NCI-H226 (cell line): ENCODE results near the gene LRMDA.

Source experiments
- DNase-seq: peaks from one replicate; pipeline ENCODE4 v3.0.0-alpha.2; 2015

The LRMDA gene

DNA sequence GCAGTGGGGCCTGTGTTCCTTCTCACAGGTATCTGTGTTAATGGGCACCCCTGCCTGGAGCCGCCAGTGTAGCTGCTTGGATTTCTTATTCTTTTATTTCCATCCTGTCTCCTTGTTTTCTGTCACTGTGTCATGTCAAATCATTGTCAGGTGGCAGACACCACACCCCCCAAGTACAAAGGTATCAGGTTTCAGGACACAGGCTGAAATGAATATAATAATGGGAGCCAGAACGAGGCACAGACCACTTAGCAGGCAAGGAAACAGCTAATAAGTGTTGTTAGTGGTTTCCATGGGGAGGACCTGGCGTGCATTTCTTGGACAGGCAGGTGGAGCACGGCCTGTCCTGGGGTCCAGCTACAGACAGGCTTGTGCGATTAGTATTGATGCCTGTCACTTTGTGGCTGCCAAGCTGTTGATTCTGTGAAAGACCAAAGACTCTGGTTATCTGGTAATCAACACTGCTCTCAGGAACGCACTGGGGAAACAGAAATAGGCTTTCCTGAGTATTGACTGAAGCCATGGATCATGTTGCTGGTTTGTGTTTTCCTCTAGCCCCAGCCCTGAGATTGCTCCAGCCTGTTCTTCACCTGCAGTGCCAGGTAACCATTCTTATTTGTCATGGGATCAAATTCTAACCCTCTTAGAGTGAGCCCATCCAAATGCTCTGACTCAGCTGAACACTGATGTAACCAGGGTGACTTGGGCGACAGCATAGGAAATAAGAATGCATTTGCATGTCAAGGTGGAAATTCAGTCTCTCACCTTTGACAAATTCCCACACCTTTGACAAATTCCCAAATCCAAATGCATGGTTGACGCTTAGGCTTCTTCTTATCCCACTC is 1002.0 kb downstream of the LRMDA start:
- peak; percentile 43 for DNase-seq

- DNase-seq, result no peak
These were observed 1003.7 kb downstream of the LRMDA start for GRCh38 chr10:76435157-76435556.

DNA sequence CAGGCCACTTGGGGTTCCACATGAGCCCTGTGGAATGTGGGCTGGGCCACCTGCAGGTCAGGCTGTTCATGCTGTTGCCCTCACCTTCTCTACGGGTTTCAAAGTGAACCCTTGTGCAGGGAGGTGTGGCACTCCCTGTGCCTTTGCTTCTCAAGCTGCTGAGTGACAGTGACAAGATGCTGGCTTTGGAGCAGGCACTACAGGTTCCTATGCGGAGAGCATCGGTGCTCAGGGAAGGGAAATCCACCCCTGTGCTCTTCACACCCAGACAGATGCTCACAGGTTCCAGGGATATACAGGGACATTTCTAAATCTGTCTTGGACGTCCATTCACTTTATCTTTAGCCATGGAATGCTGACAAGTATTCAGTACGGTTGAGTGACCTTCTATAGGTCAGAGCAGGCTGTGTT is 1005.0 kb downstream of the LRMDA start:
- no peak for DNase-seq

- no peak for DNase-seq
These were observed 1005.6 kb downstream of the LRMDA start for GRCh38 chr10:76436981-76437380.

- DNase-seq, result no peak
These were observed 1009.0 kb downstream of the LRMDA start for GRCh38 chr10:76440426-76440825.

GRCh38 chr10:76442113-76442512 is 1010.7 kb downstream of the LRMDA start:
- no peak for DNase-seq

DNA sequence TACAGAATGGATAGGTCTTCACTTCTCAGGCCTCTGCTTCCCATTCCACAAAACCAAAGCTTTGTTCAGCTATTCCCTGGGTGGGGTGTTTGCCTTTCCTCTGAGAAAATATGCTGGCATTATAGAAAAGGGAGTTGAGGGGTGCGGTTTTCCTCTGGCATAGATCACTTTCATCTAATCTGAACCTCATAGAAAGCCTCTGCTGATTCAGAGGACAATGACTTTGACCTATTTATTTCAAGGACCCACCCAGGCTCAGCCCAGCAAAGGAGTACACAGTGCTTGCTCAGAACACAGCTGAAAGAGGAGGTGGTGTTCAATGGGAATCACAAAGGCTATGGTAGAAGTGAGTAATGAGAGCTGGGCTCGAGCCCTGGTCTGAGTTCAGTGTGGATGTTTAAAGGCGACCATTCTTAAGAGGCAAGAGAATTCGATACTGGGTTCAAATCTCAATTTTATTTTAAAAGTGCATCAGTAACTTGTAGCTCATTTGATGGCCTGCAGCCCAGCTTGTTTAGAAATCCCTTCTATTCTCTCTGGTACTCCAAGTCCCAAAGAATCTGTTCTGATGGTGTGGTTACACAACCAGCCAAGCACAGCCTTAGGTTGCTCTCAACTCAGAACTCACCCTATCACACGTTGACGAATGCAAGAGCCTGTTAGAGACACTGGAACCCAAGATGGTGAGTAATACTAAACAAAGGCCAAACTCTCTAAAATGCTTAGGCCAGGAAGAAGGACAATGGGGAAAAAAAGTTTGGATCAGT is 1012.8 kb downstream of the LRMDA start:
- DNase-seq, result no peak

- no peak for DNase-seq
These were observed 1016.2 kb downstream of the LRMDA start for GRCh38 chr10:76447578-76447977.

- DNase-seq, result no peak
These were observed 1020.5 kb downstream of the LRMDA start for GRCh38 chr10:76451911-76452310.

DNA sequence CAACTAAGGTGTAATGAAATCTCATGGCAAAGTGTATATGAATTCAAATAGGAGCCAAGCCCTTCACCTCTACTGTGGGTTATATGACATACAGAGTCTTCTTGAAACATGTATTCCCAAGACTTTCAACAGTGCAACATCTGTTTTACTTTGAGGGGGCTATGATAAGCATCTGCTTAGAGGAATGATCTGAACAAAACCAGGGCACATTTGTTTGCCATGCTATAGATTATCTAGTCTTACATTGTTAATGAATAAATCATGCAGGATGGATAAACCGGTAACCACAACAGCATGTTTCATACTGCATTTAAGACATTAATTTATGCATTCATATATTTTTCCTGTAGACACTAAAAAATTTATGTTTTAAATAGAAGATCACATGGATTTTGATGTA is 1021.9 kb downstream of the LRMDA start:
- DNase-seq, result no peak

DNA sequence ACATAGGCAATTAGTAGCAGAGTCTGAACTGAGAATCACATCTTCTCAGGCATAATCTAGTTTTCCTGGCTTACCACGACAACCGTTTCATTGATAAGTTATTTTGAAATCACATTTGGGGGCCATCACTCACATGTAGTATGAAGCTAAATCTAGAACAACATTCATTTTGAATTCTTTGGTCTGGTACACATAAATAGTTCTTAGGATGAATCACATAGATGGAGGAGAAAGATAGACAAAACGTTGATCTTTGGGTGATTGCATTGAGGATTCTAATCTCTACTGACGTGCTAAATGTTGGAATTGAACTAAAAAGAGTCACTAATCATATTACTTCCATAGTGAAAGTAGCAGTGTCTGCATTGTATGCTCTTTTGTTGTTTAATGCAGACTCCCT is 1022.6 kb downstream of the LRMDA start:
- DNase-seq, result no peak

GRCh38 chr10:76454506-76455140 is 1023.2 kb downstream of the LRMDA start:
- DNase-seq, result no peak

GRCh38 chr10:76456197-76456596 is 1024.8 kb downstream of the LRMDA start:
- DNase-seq, result no peak

- DNase-seq, result no peak
These were observed 1027.7 kb downstream of the LRMDA start for GRCh38 chr10:76459016-76459730.

DNA sequence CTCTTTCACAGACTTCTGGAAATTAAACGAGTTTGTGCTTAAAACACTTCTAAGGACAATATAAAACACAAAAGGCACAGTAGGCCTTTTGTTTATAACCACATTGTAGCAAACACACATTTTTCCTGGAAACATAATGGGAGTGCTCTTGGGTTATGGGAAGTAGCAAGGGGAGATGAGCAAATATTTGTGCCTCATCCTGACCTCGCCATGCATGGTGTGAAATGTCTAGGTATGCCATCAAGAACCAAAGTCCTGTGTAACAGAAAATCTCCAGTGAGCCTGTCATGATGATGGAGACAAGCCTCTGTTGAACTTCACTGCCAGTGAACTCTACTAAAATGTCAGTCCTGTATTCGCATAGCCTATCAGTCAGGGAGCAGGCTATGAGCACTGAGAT is 1029.6 kb downstream of the LRMDA start:
- no peak for DNase-seq

- no peak for DNase-seq
These were observed 1031.7 kb downstream of the LRMDA start for GRCh38 chr10:76463111-76463510.

DNA sequence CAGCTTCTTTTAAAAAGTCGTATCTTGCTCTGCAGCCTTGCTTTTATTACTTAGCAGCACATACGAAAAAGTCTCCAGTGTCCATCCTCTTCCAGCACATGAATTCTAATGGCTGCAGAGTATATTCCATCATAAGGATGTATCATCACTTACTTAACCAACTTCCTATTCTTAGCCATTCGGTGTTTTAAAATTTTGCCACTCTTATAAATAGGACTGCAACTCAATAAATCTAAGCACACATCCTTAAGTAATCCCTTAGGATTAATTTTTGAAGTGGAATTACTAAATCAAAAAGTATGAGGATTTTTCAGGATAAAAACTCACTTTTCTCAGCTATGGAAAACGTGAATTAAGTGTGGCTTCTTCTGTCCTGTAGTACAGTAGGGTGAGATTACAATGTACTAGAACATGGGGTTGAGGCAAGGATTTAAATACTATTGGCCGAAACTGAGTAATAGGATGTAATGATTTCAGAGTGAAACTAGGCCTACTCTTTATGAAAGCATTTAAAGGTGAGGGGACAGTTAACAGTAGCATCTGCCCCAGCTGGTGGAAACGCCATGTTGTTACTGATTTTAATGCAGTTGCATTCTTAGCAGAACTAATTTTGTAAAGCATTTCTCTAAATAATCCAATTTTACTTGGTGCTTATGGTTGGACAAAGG is 1035.5 kb downstream of the LRMDA start:
- no peak for DNase-seq

- no peak for DNase-seq
These were observed 1038.3 kb downstream of the LRMDA start for GRCh38 chr10:76469675-76470074.

GRCh38 chr10:76479103-76479790 is 1047.8 kb downstream of the LRMDA start:
- no peak for DNase-seq

- DNase-seq, result no peak
These were observed 1049.8 kb downstream of the LRMDA start for GRCh38 chr10:76481178-76481577.

GRCh38 chr10:76487582-76487981 is 1056.2 kb downstream of the LRMDA start:
- no peak for DNase-seq

DNA sequence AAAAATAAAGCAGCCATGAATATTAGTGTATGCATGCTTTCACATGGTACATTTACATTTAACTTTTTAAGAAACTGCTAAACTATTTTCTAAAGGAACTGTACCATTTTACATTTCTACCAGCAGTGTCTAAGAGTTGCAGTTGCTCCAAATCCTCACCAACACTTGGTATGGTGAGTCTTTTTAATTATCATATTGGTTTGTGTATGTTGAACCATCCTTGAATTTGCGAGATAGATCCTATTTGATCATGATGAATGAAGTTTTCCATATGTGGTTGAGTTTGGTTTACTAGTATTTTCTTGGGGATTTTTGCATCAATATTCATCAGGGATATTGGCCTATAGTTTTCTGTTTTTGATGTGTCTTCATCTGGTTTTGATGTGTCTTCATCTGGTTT is 1057.2 kb downstream of the LRMDA start:
- DNase-seq, result no peak
